ENCODE data around the gene VN1R4. TPM values are rescaled to one million over a fixed set of nuclear protein-coding genes. Genes with fewer than 3 reads are reported as not detected.
"Not testable (repeated sequence)": the region's sequence is repeated elsewhere in the genome, so short reads cannot be mapped to it uniquely, and the experiment has no call there.

Gene VN1R4
- total and polyA plus RNA-seq, 2 of the 4 experiments (the other 2 are of a cell fraction): not detected

- Histone ChIP-seq H3K9me1 (ENCODE audit: insufficient read depth, low read length) (no peaks in the 10 kb centered on the region), H4K8ac (ENCODE audit: low read depth in 2 of 2, low read length in 2 of 2) (no peak overlapping the region), H4K20me1 (ENCODE audit: insufficient read depth, low read length) (no peaks in the 10 kb centered on the region), H3K79me1 (ENCODE audit: low read depth in 1 of 2, low read length in 2 of 2) (no peaks in the 10 kb centered on the region), H3K27me3 (ENCODE audit: control insufficient read depth, insufficient read depth, low read length) (no peaks in the 10 kb centered on the region), H2AK5ac (ENCODE audit: low read depth, low read length) (no peak overlapping the region), H2BK120ac (ENCODE audit: low read depth, low read length) (no peak overlapping the region), H3K14ac (replicated peaks; ENCODE audit: low read depth, low read length) (no peak overlapping the region), H3K23ac (ENCODE audit: low read depth, low read length) (no peak overlapping the region), H3K4me1 (ENCODE audit: control insufficient read depth, insufficient read depth, low read length) (no peaks in the 10 kb centered on the region), H2AFZ (replicated peaks; ENCODE audit: low read length, poor library complexity) (no peak overlapping the region), H3K36me3 (ENCODE audit: control insufficient read depth, insufficient read depth, low read length) (no peaks in the 10 kb centered on the region), H2AK9ac (replicated peaks; ENCODE audit: low read depth, low read length, poor library complexity) (no peak overlapping the region), H3K18ac (ENCODE audit: low read depth, low read length) (no peak overlapping the region), H2BK20ac (ENCODE audit: low read depth, low read length) (no peak overlapping the region), H3K4ac (ENCODE audit: low read depth, low read length) (no peak overlapping the region), H4K5ac (ENCODE audit: low read depth, low read length) (no peak overlapping the region), H3K9ac (ENCODE audit: low read depth, low read length) (no peak overlapping the region), H3K4me2 (ENCODE audit: low read depth, low read length) (no peak overlapping the region), H3K56ac (ENCODE audit: extremely low read depth, insufficient read depth, low read length) (no peak overlapping the region), H4K91ac (ENCODE audit: insufficient read depth, low read depth, low read length) (no peak overlapping the region), H3K9me3 (ENCODE audit: control insufficient read depth, insufficient read depth, low read length) (peaks cover 32% of the 10 kb centered on the region), H3K27ac (ENCODE audit: insufficient read depth, low read length) (no peak overlapping the region), H2BK15ac (ENCODE audit: low read depth, low read length) (no peak overlapping the region), H3K4me3 (ENCODE audit: insufficient read depth, low read depth, low read length) (no peak overlapping the region), H2BK5ac (ENCODE audit: low read depth, low read length, poor library complexity, severe bottlenecking) (no peak overlapping the region)
- ATAC-seq (ENCODE audit: low read depth) (no peak), DNase-seq (no peak)
- TF ChIP-seq USF2 (IDR thresholded peaks at IDR 0.05; ENCODE audit: low read depth, low read length) (no peak), MAFK (IDR thresholded peaks at IDR 0.05; ENCODE audit: low read depth, low read length) (no peak), MAZ (IDR thresholded peaks at IDR 0.05; ENCODE audit: borderline replicate concordance, low read depth, low read length) (no peak), MXI1 (IDR thresholded peaks at IDR 0.05; ENCODE audit: borderline replicate concordance, low read depth, low read length) (no peak), RAD21 (IDR thresholded peaks at IDR 0.05; ENCODE audit: low read length) (no peak)
- intact Hi-C loops (cut with micrococcal nuclease) (no loop called here), in situ Hi-C loops (cut with MboI; ENCODE audit: low sequenced_read_pairs) (no loop called here), dilution Hi-C loops (cut with HindIII; ENCODE audit: low sequenced_read_pairs, unreplicated experiment) (no loop called here)
- BruUV-seq (replicated peaks): no TSS peak
- 100% methylated on average over 2 of the region's 20 CpGs; no CpG with 5 or more reads in 1 of the 2 experiments for WGBS, 2 experiments (ENCODE audit: extremely low coverage in 2 of 2, insufficient read length in 1 of 2)
- ChIA-PET CTCF (no interaction called here), POLR2A (ENCODE audit: unreplicated experiment) (no interaction called here)
Observed at GRCh38 chr19:53224606-53225005, 42.9 kb downstream of the VN1R4 start.

GRCh38 chr19:53222716-53223115, 44.8 kb downstream of the VN1R4 start:
- H2AFZ ChIP-seq (replicated peaks; ENCODE audit: low read length, poor library complexity); DNase-seq; H3K4me2 ChIP-seq (ENCODE audit: low read depth, low read length); H3K4ac ChIP-seq (ENCODE audit: low read depth, low read length); intact Hi-C loops (cut with micrococcal nuclease); H3K18ac ChIP-seq (ENCODE audit: low read depth, low read length); H3K9me1 ChIP-seq (ENCODE audit: insufficient read depth, low read length); H3K4me3 ChIP-seq (ENCODE audit: insufficient read depth, low read depth, low read length); dilution Hi-C loops (cut with HindIII; ENCODE audit: low sequenced_read_pairs, unreplicated experiment); H3K79me1 ChIP-seq (ENCODE audit: low read depth in 1 of 2, low read length in 2 of 2); H3K56ac ChIP-seq (ENCODE audit: extremely low read depth, insufficient read depth, low read length); H4K8ac ChIP-seq (ENCODE audit: low read depth in 2 of 2, low read length in 2 of 2); H3K36me3 ChIP-seq (ENCODE audit: control insufficient read depth, insufficient read depth, low read length); H2AK5ac ChIP-seq (ENCODE audit: low read depth, low read length); ATAC-seq (ENCODE audit: low read depth); POLR2A ChIA-PET (ENCODE audit: unreplicated experiment); H3K23ac ChIP-seq (ENCODE audit: low read depth, low read length); H3K27me3 ChIP-seq (ENCODE audit: control insufficient read depth, insufficient read depth, low read length); H3K27ac ChIP-seq (ENCODE audit: insufficient read depth, low read length); BruUV-seq (replicated peaks); H4K5ac ChIP-seq (ENCODE audit: low read depth, low read length); H2BK5ac ChIP-seq (ENCODE audit: low read depth, low read length, poor library complexity, severe bottlenecking); H3K4me1 ChIP-seq (ENCODE audit: control insufficient read depth, insufficient read depth, low read length); H3K14ac ChIP-seq (replicated peaks; ENCODE audit: low read depth, low read length); H4K91ac ChIP-seq (ENCODE audit: insufficient read depth, low read depth, low read length); H2BK20ac ChIP-seq (ENCODE audit: low read depth, low read length); H3K9ac ChIP-seq (ENCODE audit: low read depth, low read length); H2AK9ac ChIP-seq (replicated peaks; ENCODE audit: low read depth, low read length, poor library complexity); CTCF ChIA-PET; H2BK120ac ChIP-seq (ENCODE audit: low read depth, low read length); H2BK15ac ChIP-seq (ENCODE audit: low read depth, low read length); in situ Hi-C loops (cut with MboI; ENCODE audit: low sequenced_read_pairs); H4K20me1 ChIP-seq (ENCODE audit: insufficient read depth, low read length): not testable (repeated sequence)
- no CpG with 5 or more reads among the region's 28 CpGs for WGBS, 2 experiments (ENCODE audit: extremely low coverage in 2 of 2, insufficient read length in 1 of 2)
- peaks cover 36% of the 10 kb centered on the region for H3K9me3 ChIP-seq (ENCODE audit: control insufficient read depth, insufficient read depth, low read length)
